ENCODE measurements around the gene POU2F2. TPM values are rescaled to one million over a fixed set of nuclear protein-coding genes. Genes with fewer than 3 reads are reported as not detected.

Gene POU2F2
- total RNA-seq, 2 experiments from 2014 or later = 33.5 to 59.5 TPM

DNA sequence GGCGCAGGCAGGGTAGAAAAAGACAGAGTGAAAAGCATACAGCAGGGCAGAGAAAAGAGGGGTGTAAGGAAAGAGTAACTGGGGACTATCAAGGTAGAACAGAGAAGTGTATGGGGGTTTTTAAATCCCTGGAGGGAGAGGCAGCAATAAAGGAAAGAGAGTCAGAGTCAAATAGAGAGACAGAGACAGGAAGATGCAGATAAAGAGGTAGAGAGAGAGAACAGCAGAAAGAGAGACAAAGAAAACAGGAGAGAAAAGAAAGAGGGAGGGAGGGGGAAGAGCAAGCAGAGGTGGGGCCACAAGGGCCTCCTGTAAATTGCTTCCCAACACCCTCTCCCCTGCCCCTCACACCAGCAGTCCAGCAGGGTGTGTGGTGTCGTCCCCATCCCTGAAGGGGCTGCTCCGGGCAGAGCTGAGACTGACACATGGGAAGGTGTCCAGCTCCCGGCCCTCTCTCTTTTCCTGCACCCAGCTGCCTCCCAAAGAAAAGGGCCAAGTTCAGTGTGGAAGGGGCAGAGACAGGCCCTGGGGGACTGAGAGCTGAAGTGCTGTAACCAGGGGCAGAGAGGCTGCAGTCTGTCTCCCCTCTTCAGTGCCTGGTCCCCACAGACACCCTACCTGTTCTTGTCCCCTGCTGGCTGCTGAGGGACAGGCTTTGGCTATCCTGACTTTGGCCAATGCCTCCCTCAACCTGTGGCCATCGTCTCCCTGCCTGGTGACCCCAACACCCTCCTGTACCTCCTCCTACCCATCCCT is 17.4 kb upstream of the POU2F2 start:
- H3K9me2 ChIP-seq (ENCODE audit: insufficient read depth, low read length) = no peaks in the 10 kb centered on the region
- H3K4me1 ChIP-seq (ENCODE audit: insufficient read depth, low read length, poor library complexity, severe bottlenecking) = peaks cover 6% of the 10 kb centered on the region
- no peak overlapping the region for H3K27ac ChIP-seq (ENCODE audit: low read depth, low read length, poor library complexity, severe bottlenecking)
- no peak overlapping the region for H3K4me2 ChIP-seq (ENCODE audit: low read length)
- no peaks in the 10 kb centered on the region for H3K79me2 ChIP-seq (ENCODE audit: insufficient read depth, low read depth, low read length)
- no TSS peak for BruUV-seq (replicated peaks)
- POLR2A ChIA-PET = no interaction called here
- no peak overlapping the region for H3K4me3 ChIP-seq (ENCODE audit: low read depth, low read length, poor library complexity, severe bottlenecking)
- DNase-seq (ENCODE audit: low spot score) = no peak
- no peaks in the 10 kb centered on the region for H3K36me3 ChIP-seq (ENCODE audit: insufficient read depth, low read length)
- CTCF ChIA-PET (ENCODE audit: unreplicated experiment) = no interaction called here
- intact Hi-C loops (cut with micrococcal nuclease; ENCODE audit: unreplicated experiment) = no loop called here
- no peaks in the 10 kb centered on the region for H3K9me3 ChIP-seq (ENCODE audit: low read length)
- H2AFZ ChIP-seq (ENCODE audit: low read length) = no peak overlapping the region
- no peaks in the 10 kb centered on the region for H4K20me1 ChIP-seq (ENCODE audit: insufficient read depth, low read length)
- no peak for TF ChIP-seq EZH2phosphoT487 (IDR thresholded peaks at IDR 0.05; ENCODE audit: borderline replicate concordance, low read depth, low read length)
- TF ChIP-seq CTCF (conservative IDR thresholded peaks at IDR 0.05; ENCODE audit: low read length) = no peak

DNA sequence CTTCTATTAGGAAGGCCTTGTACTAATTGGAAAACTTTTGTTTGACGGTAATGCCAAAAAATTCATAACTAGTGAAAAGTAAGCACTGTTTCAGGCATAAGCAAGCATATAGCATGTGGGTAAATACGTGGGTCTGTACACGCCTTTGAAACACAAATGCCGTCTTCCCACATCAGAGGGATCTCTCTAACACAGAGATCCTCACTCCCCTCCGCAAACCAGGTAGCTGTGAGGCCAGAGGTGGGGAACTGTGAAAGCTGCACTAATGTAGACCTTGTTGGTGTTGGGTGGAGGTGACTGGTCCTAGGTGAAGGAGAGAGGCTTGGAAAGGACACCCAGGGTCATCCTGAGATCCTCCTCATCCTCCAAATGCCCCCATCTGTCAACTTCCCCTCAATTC is 16.0 kb upstream of the POU2F2 start:
- no peaks in the 10 kb centered on the region for H3K79me2 ChIP-seq (ENCODE audit: insufficient read depth, low read depth, low read length)
- no peak overlapping the region for H3K4me3 ChIP-seq (ENCODE audit: low read depth, low read length, poor library complexity, severe bottlenecking)
- no TSS peak for BruUV-seq (replicated peaks)
- no peaks in the 10 kb centered on the region for H3K9me3 ChIP-seq (ENCODE audit: low read length)
- H3K9me2 ChIP-seq (ENCODE audit: insufficient read depth, low read length) = no peaks in the 10 kb centered on the region
- intact Hi-C loops (cut with micrococcal nuclease; ENCODE audit: unreplicated experiment) = no loop called here
- DNase-seq (ENCODE audit: low spot score) = no peak
- no peaks in the 10 kb centered on the region for H4K20me1 ChIP-seq (ENCODE audit: insufficient read depth, low read length)
- H3K4me1 ChIP-seq (ENCODE audit: insufficient read depth, low read length, poor library complexity, severe bottlenecking) = no peaks in the 10 kb centered on the region
- ChIA-PET CTCF (ENCODE audit: unreplicated experiment) (no interaction called here), POLR2A (no interaction called here)
- no peak overlapping the region for H2AFZ ChIP-seq (ENCODE audit: low read length)
- TF ChIP-seq CTCF (conservative IDR thresholded peaks at IDR 0.05; ENCODE audit: low read length) (no peak), EZH2phosphoT487 (IDR thresholded peaks at IDR 0.05; ENCODE audit: borderline replicate concordance, low read depth, low read length) (no peak)
- H3K36me3 ChIP-seq (ENCODE audit: insufficient read depth, low read length) = no peaks in the 10 kb centered on the region
- H3K27ac ChIP-seq (ENCODE audit: low read depth, low read length, poor library complexity, severe bottlenecking) = no peak overlapping the region
- no peak overlapping the region for H3K4me2 ChIP-seq (ENCODE audit: low read length)

All from OCI-LY7 (cell line).